Activated T-cell treated with anti-CD3 and anti-CD28 coated beads, Interleukin-2, amount 50 U/mL, for 1 hour (primary cell): ENCODE measurements around the gene PRKAG2.
"Not testable (repeated sequence)": the region's sequence is repeated elsewhere in the genome, so short reads cannot be mapped to it uniquely, and the experiment has no call there.

ENCODE experiments used
- DNase-seq: peaks from one replicate; pipeline ENCODE4 v3.0.0-alpha.2; 2020

PRKAG2 gene

GRCh38 chr7:151876899-151877777, at the start of gene PRKAG2:
PRKAG2 (minus strand) TSS chr7:151877115; CDS start chr7:151876620, 495 bp downstream.
- DNase-seq, result peak; percentile 79

- DNase-seq, result no peak
These were observed 49.4 kb upstream of the PRKAG2 start for GRCh38 chr7:151926336-151926712.

- no peak for DNase-seq
These were observed 48.8 kb upstream of the PRKAG2 start for GRCh38 chr7:151925446-151926335.

GRCh38 chr7:151924508-151924907, 47.6 kb upstream of the PRKAG2 start:
- no peak for DNase-seq

GRCh38 chr7:151924001-151924400, 47.1 kb upstream of the PRKAG2 start:
- no peak for DNase-seq

GRCh38 chr7:151923097-151923876, 46.4 kb upstream of the PRKAG2 start:
- DNase-seq, result no peak

- no peak for DNase-seq
These were observed 44.5 kb upstream of the PRKAG2 start for GRCh38 chr7:151921451-151921850.

GRCh38 chr7:151920488-151920887, 43.6 kb upstream of the PRKAG2 start:
- DNase-seq, result no peak

GRCh38 chr7:151919595-151919994, 42.7 kb upstream of the PRKAG2 start:
- DNase-seq, result no peak

- DNase-seq, result no peak
These were observed 41.6 kb upstream of the PRKAG2 start for GRCh38 chr7:151918510-151918843.

- DNase-seq, result no peak
These were observed 41.0 kb upstream of the PRKAG2 start for GRCh38 chr7:151917791-151918509.

- DNase-seq, result no peak
These were observed 37.1 kb upstream of the PRKAG2 start for GRCh38 chr7:151914051-151914450.

GRCh38 chr7:151910655-151911054, 33.7 kb upstream of the PRKAG2 start:
- DNase-seq, result not testable (repeated sequence)

GRCh38 chr7:151907115-151907514, 30.2 kb upstream of the PRKAG2 start:
- not testable (repeated sequence) for DNase-seq

- no peak for DNase-seq
These were observed 28.9 kb upstream of the PRKAG2 start for GRCh38 chr7:151905766-151906165.

- no peak for DNase-seq
These were observed 28.4 kb upstream of the PRKAG2 start for GRCh38 chr7:151905353-151905752.

- DNase-seq, result no peak
These were observed 27.4 kb upstream of the PRKAG2 start for GRCh38 chr7:151904270-151904669.

- DNase-seq, result no peak
These were observed 26.5 kb upstream of the PRKAG2 start for GRCh38 chr7:151903249-151904032.

- DNase-seq, result no peak
These were observed 25.4 kb upstream of the PRKAG2 start for GRCh38 chr7:151902311-151902710.

GRCh38 chr7:151901828-151902227, 24.9 kb upstream of the PRKAG2 start:
- no peak for DNase-seq

GRCh38 chr7:151900986-151901621, 24.2 kb upstream of the PRKAG2 start:
- no peak for DNase-seq
